Activated CD4-positive, alpha-beta T cell treated with anti-CD3 and anti-CD28 coated beads for 36 hours (primary cell): ENCODE data around the gene MTHFD2. TPM values are rescaled to one million over a fixed set of nuclear protein-coding genes. Genes with fewer than 3 reads are reported as not detected.
A peak's percentile ranks its signal among the peaks of the same experiment; 100 is the strongest.
"Not testable (repeated sequence)": the region's sequence is repeated elsewhere in the genome, so short reads cannot be mapped to it uniquely, and the experiment has no call there.

Source experiments
- ATAC-seq: fragments of 200-7000 bp; cut with Tn5 transposase; one replicate; pipeline ENCODE4 v1.10.0; 2021; ENCODE audit warnings: mild to moderate bottlenecking, moderate library complexity
- CTCF ChIA-PET: fragments of 350-600 bp; sonication (Branson Sonifier 250); formaldehyde crosslinking; loops from one replicate; lab custom pipeline; 2021; ENCODE audit warnings: antibody characterized with exemption; lab: Charles Lee
- POLR2A ChIA-PET: fragments of 350-600 bp; sonication (Branson Sonifier 250); formaldehyde crosslinking; loops from one replicate; lab custom pipeline; 2021; ENCODE audit warnings: antibody characterized with exemption, inconsistent platforms; lab: Charles Lee
- DNase-seq: peaks from one replicate; pipeline ENCODE4 v3.0.0-alpha.2; 2020
- H3K27ac Mint-ChIP-seq: one replicate; pipeline ENCODE4 v1.8.0; 2021; ENCODE audit warnings: mixed read lengths
- H3K27me3 Mint-ChIP-seq: one replicate; pipeline ENCODE4 v1.8.0; 2021; ENCODE audit warnings: mixed read lengths
- H3K36me3 Mint-ChIP-seq: one replicate; pipeline ENCODE4 v1.8.0; 2021; ENCODE audit warnings: low read depth, mixed read lengths
- H3K4me1 Mint-ChIP-seq: one replicate; pipeline ENCODE4 v1.8.0; 2021; ENCODE audit warnings: mixed read lengths
- H3K4me3 Mint-ChIP-seq: one replicate; pipeline ENCODE4 v1.8.0; 2021; ENCODE audit warnings: mild to moderate bottlenecking, moderate library complexity, mixed read lengths
- H3K9me3 Mint-ChIP-seq: one replicate; pipeline ENCODE4 v1.8.0; 2021; ENCODE audit warnings: low read depth, mixed read lengths
- intact Hi-C, 2 experiments: fragments of 100-400 bp; cut with DNase I in 1 of 2; cut with micrococcal nuclease in 1 of 2; formaldehyde crosslinking; loops; one replicate each; pipeline versions ENCODE4 v1.14.2 to v1.15.1; 2022 to 2024; cut with DNase I, micrococcal nuclease
- total RNA-seq, 2 experiments: library from RNA; stranded (reverse); gene quantifications; one replicate each; pipeline ENCODE4 v1.2.3, GENCODE V29; 2021

MTHFD2 gene
- total RNA-seq, 2 experiments from 2014 or later: 411 to 453 TPM

DNA sequence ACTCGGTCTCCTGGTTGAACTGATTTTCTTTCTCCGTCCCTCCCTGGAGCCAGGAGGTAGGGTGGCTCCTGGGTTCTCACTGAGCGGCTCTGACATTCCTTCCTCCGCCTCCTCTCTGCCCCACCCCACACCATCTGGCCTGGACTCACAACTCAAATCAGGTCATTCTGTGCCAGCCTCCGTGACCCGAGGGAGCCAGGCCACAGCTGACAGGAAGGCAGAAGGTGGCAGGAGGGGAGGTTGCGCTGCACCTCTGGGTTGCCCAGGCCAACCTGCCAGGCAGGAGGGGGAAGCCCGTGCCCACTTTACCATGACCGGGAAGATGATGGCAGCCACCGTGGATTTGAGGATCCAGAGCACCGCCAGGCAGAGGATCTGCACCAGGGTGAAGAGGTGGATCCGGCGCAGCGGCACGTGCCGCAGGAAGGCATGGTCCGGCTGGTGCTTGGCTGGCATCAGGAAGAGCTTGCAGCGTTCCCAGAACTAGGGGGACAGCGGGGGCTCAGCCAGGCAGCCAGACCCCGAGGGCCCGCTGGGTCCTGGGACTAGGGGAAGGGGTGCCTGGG lies 28.3 kb downstream of the MTHFD2 start:
- DNase-seq (no peak), ATAC-seq (no peak)
- ChIA-PET CTCF (interaction anchor here (0.9 to 2.8 kb wide), 2 partner anchors 108 to 124 kb away, joined by 3 to 8 read pairs; no protein-coding TSS in a partner anchor), POLR2A (no interaction called here)
- Mint-ChIP-seq H3K4me1 (no peaks in the 10 kb centered on the region), H3K27me3 (no peaks in the 10 kb centered on the region), H3K27ac (no peak overlapping the region), H3K4me3 (no peak overlapping the region), H3K36me3 (no peaks in the 10 kb centered on the region), H3K9me3 (no peaks in the 10 kb centered on the region)
- intact Hi-C loops: no loop called here

DNA sequence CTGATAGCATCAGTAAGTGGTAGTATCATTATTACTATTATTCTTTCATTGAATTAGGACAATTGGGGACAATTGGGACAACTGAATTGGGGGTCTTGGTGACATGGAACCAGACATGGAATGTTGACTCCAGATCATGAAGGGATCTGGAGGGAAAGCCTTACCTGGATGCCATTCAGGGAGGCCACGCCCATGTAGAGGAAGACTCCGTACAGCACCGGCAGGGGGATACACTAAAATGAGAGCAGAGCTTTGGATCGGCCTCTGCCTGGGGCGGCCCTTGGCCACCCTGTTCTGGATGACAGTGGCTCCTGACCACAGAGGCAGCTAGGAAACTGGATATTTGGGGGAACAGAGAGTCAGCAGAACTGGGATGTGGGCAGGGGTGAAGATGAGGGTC lies 29.2 kb downstream of the MTHFD2 start:
- Mint-ChIP-seq H3K27ac (no peak overlapping the region), H3K36me3 (no peaks in the 10 kb centered on the region), H3K9me3 (no peaks in the 10 kb centered on the region), H3K4me1 (no peaks in the 10 kb centered on the region), H3K4me3 (no peak overlapping the region), H3K27me3 (no peaks in the 10 kb centered on the region)
- DNase-seq (no peak), ATAC-seq (no peak)
- ChIA-PET CTCF (interaction anchor here (0.6 to 2.8 kb wide), 5 partner anchors 22 to 388 kb away, joined by 3 to 8 read pairs (median 3); partner anchors contain the start of gene DGUOK), POLR2A (no interaction called here)
- intact Hi-C loops: no loop called here

DNA sequence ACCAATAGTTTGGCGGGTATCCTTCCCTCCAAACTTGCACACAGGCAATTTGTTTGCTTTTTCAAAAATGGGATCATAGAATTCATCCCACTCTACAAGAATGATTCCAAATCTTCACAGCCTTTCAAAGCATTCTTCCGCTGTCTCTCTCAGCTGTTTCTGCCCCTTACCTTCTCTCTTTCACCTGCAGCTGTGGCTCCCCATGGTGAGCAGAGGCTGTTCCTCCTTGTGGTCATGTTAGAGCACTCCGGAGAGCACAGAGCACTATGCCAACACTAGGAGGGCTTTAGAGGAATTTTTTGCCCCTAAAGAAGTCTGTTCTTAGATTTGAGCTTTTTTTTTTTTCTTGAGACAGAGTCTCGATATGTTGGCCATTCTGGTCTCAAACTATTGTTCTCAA lies 30.4 kb downstream of the MTHFD2 start:
- no peaks in the 10 kb centered on the region for H3K9me3 Mint-ChIP-seq
- DNase-seq: no peak
- ATAC-seq: no peak
- H3K27ac Mint-ChIP-seq: no peak overlapping the region
- no peak overlapping the region for H3K4me3 Mint-ChIP-seq
- intact Hi-C loops: no loop called here
- H3K27me3 Mint-ChIP-seq: no peaks in the 10 kb centered on the region
- H3K4me1 Mint-ChIP-seq: no peaks in the 10 kb centered on the region
- CTCF ChIA-PET: interaction anchor here (0.7 kb wide), 1 partner anchor 21 kb away, joined by 3 read pairs; no protein-coding TSS in a partner anchor
- POLR2A ChIA-PET: no interaction called here
- H3K36me3 Mint-ChIP-seq: no peaks in the 10 kb centered on the region

DNA sequence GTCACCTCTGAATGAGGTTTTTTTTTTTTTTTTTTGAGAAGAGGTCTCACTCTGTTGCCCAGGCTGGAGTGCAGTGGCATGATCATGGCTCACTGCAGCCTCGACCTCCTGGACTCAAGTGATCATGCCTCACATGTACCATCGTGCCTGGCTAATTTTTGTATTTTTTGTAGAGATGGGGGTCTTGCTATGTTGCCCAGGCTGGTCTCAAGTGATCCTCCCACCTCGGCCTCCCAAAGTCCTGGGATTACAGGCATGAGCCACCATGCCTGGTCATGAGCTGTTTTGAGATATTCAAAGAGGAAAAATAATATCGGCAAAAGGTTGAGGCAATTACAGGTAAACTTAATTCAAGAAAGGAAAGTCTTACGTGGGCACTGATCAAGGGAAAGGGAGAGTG lies 31.4 kb downstream of the MTHFD2 start:
- H3K4me1 Mint-ChIP-seq, H3K4me3 Mint-ChIP-seq, H3K36me3 Mint-ChIP-seq, POLR2A ChIA-PET, H3K9me3 Mint-ChIP-seq, DNase-seq, intact Hi-C loops, H3K27ac Mint-ChIP-seq, H3K27me3 Mint-ChIP-seq, ATAC-seq: not testable (repeated sequence)
- CTCF ChIA-PET: interaction anchor here (2.5 kb wide), 1 partner anchor 20 kb away, joined by 9 read pairs; no protein-coding TSS in a partner anchor

DNA sequence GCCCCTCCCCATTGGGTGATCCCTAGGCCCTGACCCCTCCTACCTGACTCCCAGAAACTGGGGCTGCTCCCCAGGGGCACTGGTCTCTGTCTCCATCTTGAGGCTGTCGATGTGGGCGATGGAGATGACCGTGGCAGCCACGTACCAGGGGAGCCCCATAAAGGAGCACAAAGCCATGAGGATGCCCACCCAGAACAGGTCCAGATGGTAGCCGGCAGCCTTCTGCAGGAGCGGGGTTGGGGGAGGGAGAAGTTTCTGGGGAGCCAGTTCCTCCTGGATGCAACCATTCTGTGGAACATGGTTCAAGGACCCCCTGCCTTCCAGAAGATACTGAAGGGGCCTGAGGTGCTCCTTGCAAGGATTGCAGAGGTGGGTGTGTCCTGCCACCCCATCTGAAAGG lies 34.0 kb downstream of the MTHFD2 start:
- intact Hi-C loops: no loop called here
- CTCF ChIA-PET: interaction anchor here (2.5 kb wide), 1 partner anchor 17 kb away, joined by 9 read pairs; no protein-coding TSS in a partner anchor
- Mint-ChIP-seq H3K36me3 (peaks cover 2% of the 10 kb centered on the region), H3K27ac (no peak overlapping the region), H3K9me3 (no peaks in the 10 kb centered on the region), H3K27me3 (no peaks in the 10 kb centered on the region), H3K4me1 (peaks cover 3% of the 10 kb centered on the region), H3K4me3 (no peak overlapping the region)
- ATAC-seq (no peak), DNase-seq (no peak)
- POLR2A ChIA-PET: no interaction called here

DNA sequence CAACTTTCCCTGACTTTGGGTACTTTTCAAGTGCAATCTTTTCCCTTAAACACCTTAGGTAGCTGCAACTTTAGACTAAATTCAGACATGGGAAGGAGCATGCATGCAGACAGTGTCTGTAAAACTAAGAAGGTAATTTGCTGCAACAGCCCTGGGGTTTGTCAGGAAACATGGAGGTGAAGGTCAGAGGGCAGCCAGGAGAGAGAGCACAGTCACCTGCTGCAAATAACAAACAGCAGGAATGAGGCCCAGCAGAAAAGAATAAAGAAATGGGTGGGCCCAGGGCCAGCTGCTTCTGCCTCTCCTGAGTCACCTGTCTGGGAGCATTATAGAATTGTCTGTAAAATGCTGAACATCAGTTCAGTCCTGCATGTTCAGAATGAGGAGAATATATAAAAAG lies 35.2 kb downstream of the MTHFD2 start:
- intact Hi-C loops: no loop called here
- ChIA-PET CTCF (interaction anchor here (0.8 to 1.7 kb wide), 4 partner anchors 16 to 101 kb away, joined by 3 to 5 read pairs (median 4); no protein-coding TSS in a partner anchor), POLR2A (no interaction called here)
- no peak for ATAC-seq
- H3K4me1 Mint-ChIP-seq: peaks cover 3% of the 10 kb centered on the region
- DNase-seq: no peak
- no peaks in the 10 kb centered on the region for H3K9me3 Mint-ChIP-seq
- H3K36me3 Mint-ChIP-seq: peaks cover 3% of the 10 kb centered on the region
- H3K27ac Mint-ChIP-seq: no peak overlapping the region
- H3K4me3 Mint-ChIP-seq: no peak overlapping the region
- no peaks in the 10 kb centered on the region for H3K27me3 Mint-ChIP-seq

DNA sequence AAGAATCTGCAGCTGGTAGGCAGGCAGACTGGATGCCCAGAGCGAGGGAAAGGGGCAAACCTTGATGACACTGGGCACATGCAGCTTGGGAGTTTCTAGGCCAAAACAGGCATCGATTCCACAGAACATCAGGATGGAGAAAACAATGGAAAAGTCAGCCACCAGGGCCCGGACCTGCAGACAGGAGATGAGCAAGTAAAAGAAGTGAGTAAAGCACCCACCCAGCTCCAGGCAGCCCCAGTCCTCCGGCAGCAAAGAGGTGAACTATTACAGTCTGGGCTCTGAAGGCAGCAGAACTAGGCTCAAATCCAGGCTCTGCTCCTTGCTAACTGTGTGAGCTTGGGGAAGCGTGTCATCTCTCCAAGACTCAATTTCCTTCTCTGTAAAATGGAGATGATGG lies 36.6 kb downstream of the MTHFD2 start:
- DNase-seq: no peak
- no peak for ATAC-seq
- Mint-ChIP-seq H3K4me3 (no peak overlapping the region), H3K27ac (no peak overlapping the region), H3K27me3 (no peaks in the 10 kb centered on the region), H3K36me3 (peaks cover 3% of the 10 kb centered on the region), H3K9me3 (no peaks in the 10 kb centered on the region), H3K4me1 (peaks cover 3% of the 10 kb centered on the region)
- CTCF ChIA-PET: interaction anchor here (0.7 to 1.7 kb wide), 3 partner anchors 14 to 100 kb away, joined by 3 to 5 read pairs (median 4); no protein-coding TSS in a partner anchor
- POLR2A ChIA-PET: no interaction called here
- intact Hi-C loops: no loop called here

DNA sequence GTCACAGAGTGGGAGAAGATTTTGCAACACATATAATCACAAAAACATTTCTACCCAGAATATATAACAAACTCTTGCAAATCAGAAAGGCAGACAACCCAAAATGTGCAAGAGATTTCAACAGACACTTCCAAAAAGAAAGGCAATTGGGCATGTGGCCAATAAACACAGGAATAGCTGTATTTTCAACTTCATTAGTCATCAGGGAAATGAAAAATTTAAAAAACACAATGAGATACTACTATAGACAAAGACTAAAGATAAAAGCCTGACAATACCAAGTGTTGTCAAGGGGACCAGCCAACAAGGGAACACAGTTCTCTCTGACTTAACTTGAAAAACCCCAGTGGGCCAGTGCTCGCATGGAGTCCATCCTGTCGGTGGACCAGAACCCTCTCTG lies 40.5 kb downstream of the MTHFD2 start:
- intact Hi-C loops: no loop called here
- DNase-seq (no peak), ATAC-seq (peak; percentile 26)
- ChIA-PET POLR2A (no interaction called here), CTCF (interaction anchor here (1.6 kb wide), 1 partner anchor 10 kb away, joined by 7 read pairs; no protein-coding TSS in a partner anchor)
- peaks cover 3% of the 10 kb centered on the region for H3K4me1 Mint-ChIP-seq
- H3K27me3 Mint-ChIP-seq: no peaks in the 10 kb centered on the region
- no peak overlapping the region for H3K4me3 Mint-ChIP-seq
- H3K27ac Mint-ChIP-seq: no peak overlapping the region
- H3K9me3 Mint-ChIP-seq: no peaks in the 10 kb centered on the region
- H3K36me3 Mint-ChIP-seq: peaks cover 3% of the 10 kb centered on the region

DNA sequence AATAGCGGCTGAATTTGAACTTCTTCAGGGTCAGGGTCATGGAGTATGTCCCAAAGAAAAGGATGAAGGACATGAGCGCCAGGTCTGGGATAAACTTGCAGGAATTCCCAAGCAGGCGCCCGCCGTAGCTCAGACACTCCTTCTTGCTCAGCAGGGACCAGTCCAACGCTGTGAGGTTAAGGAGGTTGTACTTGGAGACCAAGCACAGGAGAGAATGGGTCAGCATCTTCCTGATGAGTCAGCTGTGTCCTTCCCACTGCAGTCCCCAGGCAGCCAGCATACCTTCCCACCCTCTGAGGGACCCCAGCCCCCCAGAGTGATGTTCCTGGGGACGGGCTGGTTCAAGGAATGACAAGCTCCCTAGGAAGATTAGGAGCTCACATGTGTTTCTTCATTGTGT lies 40.9 kb downstream of the MTHFD2 start:
- no peak overlapping the region for H3K4me3 Mint-ChIP-seq
- intact Hi-C loops: no loop called here
- H3K36me3 Mint-ChIP-seq: peaks cover 3% of the 10 kb centered on the region
- H3K9me3 Mint-ChIP-seq: no peaks in the 10 kb centered on the region
- CTCF ChIA-PET: interaction anchor here (0.6 to 1.6 kb wide), 2 partner anchors 10 to 13 kb away, joined by 3 to 7 read pairs; no protein-coding TSS in a partner anchor
- no peak for DNase-seq
- H3K4me1 Mint-ChIP-seq: peaks cover 3% of the 10 kb centered on the region
- H3K27ac Mint-ChIP-seq: no peak overlapping the region
- POLR2A ChIA-PET: no interaction called here
- H3K27me3 Mint-ChIP-seq: no peaks in the 10 kb centered on the region
- ATAC-seq: no peak

DNA sequence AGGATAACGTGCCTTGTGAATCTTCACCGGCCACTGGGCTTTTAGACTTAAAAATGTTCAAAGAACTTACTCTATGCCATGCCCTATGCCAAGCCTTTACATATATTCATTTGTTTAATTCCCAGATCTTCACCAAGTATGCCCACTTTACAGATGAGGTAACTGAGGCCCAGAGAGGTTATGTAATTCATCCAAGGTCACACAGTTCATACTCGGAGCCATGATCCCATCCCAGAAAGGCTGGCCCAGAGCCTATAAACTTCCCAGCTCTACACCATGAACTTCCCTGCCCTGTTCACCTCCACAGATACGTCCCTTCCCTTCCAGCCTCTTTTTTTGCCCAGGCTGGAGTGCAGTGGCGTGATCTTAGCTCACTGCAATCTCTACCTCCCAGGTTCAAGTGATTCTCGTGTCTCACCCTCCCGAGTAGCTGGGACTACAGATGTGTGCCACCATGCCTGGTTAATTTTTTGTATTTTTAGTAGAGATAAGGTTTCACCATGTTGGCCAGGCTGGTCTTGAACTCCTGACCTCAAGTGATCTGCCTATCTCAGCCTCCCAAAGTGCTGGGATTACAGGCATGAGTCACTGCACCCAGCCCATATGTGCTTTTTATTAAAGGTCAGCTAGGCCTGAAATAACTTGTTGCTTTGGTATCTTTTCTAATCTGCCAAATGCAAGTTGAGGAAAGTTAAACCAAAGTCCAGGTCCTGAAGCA lies 44.1 kb downstream of the MTHFD2 start:
- ChIA-PET CTCF (interaction anchor here (1.7 to 1.9 kb wide), 2 partner anchors 7 to 92 kb away, joined by 6 read pairs; no protein-coding TSS in a partner anchor), POLR2A (no interaction called here)
- H3K27ac Mint-ChIP-seq: no peak overlapping the region
- no peak overlapping the region for H3K4me3 Mint-ChIP-seq
- H3K27me3 Mint-ChIP-seq: no peaks in the 10 kb centered on the region
- peaks cover 1% of the 10 kb centered on the region for H3K36me3 Mint-ChIP-seq
- no peaks in the 10 kb centered on the region for H3K9me3 Mint-ChIP-seq
- no peak for DNase-seq
- intact Hi-C loops: no loop called here
- H3K4me1 Mint-ChIP-seq: no peaks in the 10 kb centered on the region
- no peak for ATAC-seq

DNA sequence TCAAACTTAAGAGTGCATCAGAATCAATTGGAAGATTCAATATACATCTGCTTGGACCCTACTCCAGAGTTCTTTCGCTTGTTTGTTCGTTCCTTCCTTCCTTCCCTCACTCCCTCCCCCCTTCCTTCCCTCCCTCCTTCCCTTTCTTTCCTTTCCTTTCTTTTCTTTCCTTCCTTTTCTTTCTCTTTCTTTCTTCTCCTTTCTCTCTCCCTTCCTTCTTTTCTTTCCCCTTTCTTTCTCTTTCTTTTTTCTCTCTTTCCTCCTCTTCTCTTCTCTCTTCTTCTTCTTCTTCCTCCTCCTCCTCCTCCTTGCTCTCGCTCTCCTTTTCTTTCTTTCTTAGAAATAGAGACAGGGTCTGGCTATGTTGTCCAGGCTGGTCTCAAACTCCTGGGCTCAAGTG lies 45.9 kb downstream of the MTHFD2 start:
- DNase-seq: no peak
- CTCF ChIA-PET: no interaction called here
- Mint-ChIP-seq H3K27me3 (no peaks in the 10 kb centered on the region), H3K27ac (no peak overlapping the region), H3K4me3 (no peak overlapping the region), H3K4me1 (no peaks in the 10 kb centered on the region), H3K9me3 (no peaks in the 10 kb centered on the region), H3K36me3 (no peaks in the 10 kb centered on the region)
- ATAC-seq: no peak
- intact Hi-C loops: no loop called here
- POLR2A ChIA-PET: no interaction called here
